ENCODE measurements around the gene TMEM151B.
"Not testable (repeated sequence)": the region's sequence is repeated elsewhere in the genome, so short reads cannot be mapped to it uniquely, and the experiment has no call there.

The TMEM151B gene

DNA sequence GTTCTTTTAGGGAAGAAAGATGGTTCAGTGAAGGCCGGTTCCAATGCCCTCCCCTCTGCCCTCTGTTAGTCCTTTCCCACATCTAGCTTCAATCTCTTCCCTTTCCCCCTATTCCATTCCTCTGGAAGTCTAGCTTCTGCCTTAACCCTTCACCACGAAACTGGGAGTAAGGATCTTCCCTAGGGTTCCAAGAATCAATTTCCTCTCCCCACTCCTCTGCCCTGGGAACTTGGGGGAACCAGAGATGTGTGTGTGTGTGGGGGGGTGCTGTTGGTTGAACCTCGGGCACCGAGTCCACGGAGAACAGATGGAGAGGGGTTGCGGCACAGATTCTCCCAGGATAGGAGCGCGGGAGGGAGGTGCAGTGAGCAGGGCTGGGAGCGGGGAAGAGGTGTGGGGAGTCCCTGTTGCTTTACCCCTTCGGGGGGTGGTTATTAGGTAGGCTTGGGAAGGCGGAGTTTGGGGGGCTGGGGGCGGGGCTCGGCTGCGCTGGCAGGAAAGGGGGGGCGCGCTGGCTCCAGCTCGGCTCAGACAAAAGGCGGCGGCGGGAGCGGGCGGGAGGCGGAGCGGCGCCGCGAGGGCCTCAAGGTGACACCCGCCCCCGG lies at the start of gene TMEM151B:
Gene TMEM151B, plus strand, starts transcription at position 530 of the 605 bp plus-strand sequence. CDS start 293 bp downstream, outside the sequence.
- no peak for DNase-seq (ENCODE audit: low read depth in 1 of 2, low spot score in 1 of 2)

DNA sequence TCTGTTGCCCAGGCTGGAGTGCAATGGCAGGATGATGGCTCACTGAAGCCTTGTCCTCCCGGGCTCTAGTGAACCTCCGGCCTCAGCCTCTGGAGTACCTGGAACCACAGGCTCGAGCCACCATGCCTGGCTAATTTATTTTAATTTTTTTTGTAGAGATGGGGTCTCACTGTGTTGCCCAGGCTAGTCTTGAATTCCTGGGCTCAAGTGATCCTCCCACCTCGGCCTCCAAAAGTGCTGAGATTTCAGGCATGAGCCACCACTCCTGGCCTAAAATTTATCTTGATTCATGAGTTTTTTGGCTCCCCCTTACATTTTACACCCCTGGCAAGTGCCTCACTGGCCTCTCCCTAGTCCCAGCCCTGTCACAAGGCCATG lies 49.3 kb upstream of the TMEM151B start:
- no peak for DNase-seq (ENCODE audit: low read depth in 1 of 2, low spot score in 1 of 2)

DNA sequence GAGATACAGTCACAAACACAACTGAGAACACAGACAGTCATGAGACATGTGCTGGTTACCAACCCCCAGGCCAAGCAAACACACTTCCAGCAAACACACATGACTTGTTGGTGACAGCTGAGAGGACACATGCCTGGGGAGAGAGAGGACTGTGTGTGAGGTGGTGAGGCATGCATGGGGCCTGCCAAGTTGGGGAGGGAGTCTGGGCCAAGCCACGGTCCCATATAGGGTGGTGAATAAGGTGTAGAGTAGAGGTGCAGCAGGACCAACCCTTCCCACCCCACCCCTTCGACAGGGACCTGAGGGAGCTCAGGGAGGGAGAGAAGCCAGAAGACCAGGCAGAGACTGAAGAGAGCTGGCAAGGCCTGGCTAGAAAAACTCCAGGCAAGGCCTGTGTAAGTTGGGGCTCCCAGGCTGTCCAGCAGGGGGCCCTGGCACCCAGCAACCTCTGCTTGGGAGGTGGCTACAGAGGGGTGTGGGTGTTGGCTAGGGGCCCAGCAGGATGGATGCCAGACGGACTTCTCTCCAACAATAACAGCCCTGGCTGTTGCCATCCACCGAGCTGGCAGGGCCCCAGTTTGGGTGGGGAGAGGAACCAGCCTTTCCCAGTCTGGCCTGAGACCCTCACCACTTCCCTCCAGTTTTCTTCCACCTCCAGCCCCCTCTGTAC lies 48.8 kb upstream of the TMEM151B start:
- DNase-seq (ENCODE audit: low read depth in 1 of 2, low spot score in 1 of 2), result peak; percentile 39 to 58

DNA sequence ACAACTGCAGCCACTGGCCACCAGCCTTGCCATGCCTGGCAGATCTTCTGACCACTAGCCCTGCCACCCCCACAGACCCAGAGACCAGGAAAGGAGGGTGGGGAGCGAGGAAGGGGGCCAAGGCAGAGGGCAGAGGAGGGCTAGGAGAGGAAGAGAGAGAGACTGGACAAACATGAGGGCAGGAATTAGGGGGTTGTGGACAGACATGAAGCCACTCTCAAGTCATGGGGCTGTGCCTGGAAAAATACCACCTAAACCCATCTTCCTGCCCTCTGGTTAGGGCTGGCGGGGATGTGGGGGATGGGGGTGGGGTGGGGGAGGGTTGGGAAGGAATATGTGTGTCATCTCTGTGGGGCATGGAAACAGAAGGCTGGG lies 48.3 kb upstream of the TMEM151B start:
- no peak for DNase-seq (ENCODE audit: low read depth in 1 of 2, low spot score in 1 of 2)

DNA sequence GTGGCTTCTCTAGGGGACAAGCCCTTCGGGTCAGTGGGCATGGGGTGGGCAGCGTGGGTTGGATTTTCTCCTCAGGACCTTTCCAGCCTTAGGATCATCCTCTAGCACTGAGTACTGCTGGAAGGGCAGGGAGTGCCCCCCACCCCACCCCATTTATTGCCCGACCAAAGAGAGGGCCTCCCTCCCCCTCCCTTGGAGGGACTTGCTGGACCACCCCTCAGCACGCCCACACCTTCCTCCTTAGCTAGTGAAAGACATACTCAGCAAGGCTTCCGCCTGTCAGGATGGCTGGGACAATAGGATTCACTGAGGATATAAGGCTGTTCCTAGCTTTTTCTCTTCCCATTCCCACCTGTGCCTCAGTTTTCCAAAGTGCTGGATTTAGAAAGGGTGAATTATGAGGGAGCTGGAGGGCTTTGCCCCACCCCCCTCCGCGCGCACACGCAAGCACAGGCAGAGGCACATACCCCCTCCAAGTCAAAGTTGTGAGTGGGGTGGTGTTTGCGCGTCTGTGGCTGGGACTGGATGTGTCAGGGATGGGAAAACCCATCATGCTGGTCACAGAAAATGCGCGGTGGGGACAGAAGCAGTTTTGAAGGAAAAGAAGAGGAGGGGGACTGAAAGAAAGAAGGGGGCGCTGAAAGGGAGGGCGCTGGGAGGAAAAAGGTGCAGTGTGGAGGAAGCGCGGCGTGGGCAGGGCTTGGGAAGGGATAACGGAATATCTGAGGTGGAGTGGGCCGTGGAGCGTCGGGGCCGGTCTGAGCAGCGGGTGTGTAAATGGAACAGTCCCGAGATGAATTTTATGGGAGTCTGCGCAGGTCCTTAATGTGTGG lies 47.5 kb upstream of the TMEM151B start:
- no peak for DNase-seq (ENCODE audit: low read depth in 1 of 2, low spot score in 1 of 2)

DNA sequence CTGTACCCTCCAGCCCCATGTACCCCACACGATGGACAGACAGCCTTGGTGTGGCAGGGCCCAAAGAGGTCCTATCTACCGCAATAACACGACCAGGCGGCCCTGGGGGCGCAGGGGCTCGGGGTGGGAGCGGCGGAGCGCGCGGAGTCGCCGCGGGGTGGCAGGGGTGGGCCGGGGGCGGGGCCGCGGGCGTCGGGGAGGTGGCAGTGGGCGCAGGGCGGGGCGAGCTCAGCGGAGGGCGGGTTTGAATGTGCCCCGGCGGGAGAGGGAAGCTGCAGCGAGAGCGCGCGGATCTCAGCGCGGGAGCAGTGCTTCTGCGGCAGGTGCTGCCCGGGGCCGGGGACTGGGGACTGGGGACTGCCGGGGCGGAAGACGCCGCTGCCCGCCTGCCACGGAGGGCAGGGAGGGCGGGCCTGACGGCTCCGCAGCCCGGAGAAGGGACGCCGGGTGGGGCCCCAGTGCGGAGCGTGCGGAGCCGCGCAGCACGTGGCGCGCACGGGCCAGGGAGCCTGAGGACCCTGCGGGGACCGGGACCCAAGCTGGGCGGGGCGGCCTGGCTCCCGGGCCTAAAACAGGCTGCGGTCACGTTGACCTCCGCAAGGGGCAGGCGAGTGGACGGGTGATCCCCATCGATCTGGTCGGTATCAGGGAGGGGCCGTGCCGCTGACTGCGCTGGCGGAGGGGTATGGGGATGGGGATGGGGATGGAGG lies 46.8 kb upstream of the TMEM151B start, which contains the start of gene SLC29A1:
Gene SLC29A1, plus strand, starts transcription at position 277 of the 710 bp plus-strand sequence. CDS start 3,719 bp downstream, outside the sequence.
- peak; percentile 69 to 78 for DNase-seq (ENCODE audit: low read depth in 1 of 2, low spot score in 1 of 2)

DNA sequence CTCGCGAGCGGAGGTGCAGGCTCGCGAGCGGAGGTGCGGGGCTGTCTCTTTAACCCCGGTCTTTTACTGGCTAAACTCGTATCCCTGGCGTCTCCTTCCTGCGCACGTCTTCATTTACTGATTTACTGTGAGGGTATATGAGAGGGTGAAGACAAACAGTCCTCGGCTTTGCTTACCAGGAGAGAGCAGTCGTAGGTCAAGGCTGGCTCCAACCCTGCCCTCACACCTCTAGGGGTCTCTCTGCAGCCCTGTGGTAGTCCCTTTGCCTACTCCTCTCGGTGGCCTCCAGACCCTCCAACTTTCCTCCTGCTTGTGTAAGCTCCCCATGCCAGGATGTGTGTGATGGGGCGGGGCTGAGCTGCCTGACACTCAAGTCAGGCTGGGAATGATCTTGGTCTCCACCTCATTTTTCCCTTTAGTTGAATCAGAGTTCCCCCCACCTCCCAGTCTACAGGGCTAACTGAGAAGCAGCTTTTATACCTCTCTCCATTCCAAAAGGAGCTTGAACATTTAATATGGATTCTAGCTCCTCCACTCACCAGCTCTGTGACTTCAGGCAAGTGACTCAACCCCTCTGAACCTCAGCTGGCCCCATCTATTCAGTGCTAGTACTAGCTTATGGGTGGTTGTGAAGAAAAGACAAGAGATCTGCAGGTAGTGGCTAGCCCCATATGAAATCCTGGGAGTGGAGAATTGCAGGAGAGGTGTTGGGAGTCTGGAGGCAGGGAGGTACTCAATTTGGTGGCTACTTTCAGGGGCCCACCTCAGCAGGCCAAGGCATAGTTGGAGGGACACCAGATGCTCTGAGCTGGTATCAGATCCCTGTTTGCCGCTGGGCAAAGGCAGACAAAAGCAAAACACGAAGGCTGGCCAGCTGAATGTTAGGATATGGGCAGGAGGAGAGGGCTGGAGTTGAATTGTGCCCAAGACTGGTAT lies 46.0 kb upstream of the TMEM151B start:
- DNase-seq (ENCODE audit: low read depth in 1 of 2, low spot score in 1 of 2), result no peak

DNA sequence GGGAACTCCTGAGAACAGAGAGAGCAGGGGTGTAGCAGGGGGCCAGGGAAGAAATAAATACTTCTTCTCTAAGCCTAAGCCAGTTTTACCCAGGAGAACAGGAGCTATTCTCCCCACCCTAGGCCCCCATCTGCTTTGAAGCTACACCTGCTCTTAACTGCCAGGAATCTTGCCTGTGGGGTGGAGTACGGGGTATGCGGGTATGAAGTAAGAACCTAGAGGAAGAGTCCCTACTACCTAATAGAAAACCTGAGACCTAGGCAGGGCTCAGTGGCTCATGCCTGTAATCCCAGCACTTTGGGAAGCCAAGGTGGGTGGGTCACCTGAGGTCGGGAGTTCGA lies 45.3 kb upstream of the TMEM151B start:
- DNase-seq (ENCODE audit: low read depth in 1 of 2, low spot score in 1 of 2), result no peak

DNA sequence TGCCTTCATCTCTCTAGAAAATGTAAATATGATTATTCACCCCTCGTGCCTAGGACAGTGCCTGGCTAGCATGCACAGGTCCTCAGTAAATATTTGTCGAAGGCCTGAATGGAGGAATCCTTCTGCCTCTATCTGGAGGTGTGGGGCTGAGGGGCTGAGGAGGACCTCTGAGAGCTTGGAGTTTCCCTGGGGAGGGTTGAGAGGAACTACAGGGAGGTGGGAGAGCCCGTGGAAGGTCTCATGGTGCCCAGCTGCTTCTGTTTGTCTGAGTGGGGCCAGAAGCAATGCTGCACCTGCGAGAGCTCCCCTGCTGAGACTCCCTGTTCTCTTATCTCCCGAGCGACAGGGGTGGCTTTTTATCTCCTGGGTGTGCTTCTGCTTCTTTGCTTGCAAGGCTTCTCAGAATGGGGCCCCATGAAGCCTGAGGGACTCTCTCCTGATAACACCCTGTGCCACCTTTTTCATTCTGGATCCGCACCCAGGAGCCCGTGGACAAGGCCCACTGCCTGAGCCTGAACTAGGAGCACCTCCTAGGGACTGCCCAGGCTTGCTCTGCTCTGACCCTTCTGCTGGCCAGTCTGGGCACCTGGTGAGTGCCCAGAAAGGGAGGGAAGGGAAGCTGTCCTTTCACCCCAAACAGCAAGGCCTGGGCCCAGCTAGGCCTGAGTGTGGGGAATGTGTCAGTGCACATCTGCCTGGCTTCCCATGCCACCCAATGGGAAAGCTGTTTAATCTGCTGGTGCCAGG lies 44.5 kb upstream of the TMEM151B start:
- no peak for DNase-seq (ENCODE audit: low read depth in 1 of 2, low spot score in 1 of 2)

DNA sequence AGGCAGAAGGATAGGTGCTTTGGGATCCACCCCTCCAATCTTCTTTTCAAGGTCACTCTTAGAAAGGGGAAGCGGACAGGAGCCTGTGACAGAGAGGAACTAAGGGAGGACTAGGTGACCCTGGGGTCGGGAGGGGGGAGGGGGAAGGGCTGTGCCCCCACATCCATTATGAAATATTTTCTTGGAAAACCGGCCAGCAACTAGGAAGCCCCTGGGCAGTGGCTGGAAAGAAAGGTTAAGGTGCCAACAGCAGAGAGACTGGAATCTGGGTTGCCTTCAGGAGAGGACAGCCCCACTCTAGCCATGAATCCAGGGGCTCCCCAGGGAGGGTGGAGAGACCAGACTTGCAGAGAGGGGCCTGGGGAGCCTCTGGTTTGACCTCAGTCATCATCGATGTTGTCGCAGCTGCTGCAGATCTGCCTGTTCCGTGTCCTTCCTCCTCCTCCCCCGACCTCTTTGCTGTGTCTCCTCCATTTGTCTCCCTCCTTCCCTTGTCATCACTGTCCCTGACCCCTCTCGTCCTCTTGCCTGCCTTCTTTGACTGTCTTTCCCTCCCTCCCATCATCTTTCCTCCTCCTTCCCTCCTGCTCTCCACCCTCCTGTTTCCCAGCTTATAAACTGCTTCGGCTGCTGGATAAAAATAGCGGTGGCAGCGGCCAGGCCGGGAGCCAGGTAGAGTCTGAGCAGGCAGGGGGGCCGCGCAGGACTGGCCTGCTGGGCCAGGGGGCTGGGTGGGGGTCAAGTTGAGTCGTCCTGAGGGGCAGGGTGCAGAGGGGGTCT lies 43.7 kb upstream of the TMEM151B start:
- no peak for DNase-seq (ENCODE audit: low read depth in 1 of 2, low spot score in 1 of 2)

DNA sequence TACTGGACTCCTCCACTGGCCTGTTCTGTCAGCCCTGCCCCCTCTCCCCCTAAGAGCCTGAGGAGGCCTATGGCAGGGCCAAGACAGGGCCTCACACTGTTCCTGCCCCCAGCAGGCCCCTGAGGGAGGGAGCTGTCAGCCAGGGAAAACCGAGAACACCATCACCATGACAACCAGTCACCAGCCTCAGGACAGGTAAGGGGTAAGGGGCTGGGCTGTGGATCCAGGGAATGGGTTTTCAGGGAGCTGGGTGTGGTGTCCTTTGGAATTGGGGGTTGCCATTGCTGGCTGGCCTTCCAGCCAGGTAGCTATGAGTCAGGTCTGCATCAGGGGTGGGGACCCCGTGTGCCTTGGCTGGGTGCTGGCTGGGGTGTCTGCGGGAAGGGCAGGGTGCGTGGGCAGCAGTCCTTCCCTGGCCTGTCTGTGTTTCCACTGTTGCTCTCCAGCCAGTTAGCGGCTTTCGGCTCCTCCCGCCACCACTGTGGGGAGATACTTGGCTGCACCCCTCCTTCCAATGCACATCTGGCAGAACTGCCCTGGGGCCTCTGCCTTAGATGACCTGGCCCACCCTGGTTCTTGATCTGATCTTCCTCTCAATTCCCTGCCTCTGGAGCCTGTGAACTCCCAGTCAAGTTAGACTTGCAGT lies 43.0 kb upstream of the TMEM151B start:
- no peak for DNase-seq (ENCODE audit: low read depth in 1 of 2, low spot score in 1 of 2)

DNA sequence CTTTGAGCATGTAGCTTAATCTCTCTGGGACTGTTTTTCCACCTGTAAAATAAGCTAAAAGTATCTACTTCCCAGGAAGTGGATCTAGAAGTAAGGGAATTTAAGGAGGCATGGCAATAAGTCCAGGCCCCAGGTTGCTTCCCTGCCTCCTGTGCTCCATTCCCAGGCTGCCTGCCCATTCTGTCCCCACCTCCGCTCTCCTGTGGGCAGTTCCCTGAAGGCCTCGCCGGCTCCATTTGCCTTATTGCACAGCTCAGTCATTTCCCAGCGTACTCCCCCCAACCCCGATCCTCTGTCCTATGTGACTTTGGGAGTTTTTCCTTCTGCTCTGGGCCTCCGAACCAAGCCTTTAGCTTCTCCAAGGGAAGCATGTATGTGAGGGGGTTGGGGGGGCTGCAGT lies 42.2 kb upstream of the TMEM151B start:
- DNase-seq (ENCODE audit: low read depth in 1 of 2, low spot score in 1 of 2), result no peak

DNA sequence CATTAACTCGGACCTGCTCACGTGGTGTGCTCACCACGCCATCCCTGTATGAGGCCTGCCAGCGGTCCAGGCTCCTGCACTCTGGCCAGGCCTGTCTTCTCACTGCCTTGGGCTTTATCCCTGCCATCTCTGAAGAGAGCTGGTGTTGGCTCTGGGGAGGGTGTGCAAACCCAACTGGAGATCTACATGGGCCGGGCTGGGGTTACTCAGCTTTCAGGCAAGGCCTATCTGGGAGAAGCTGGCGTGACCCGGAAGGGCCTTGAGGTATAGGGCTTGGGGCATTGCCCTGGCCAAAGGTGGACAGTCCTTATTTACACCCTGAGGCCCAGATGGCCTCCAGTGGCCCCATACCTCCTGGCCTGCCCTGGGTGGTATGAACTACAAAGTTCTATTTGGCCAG lies 41.8 kb upstream of the TMEM151B start:
- DNase-seq (ENCODE audit: low read depth in 1 of 2, low spot score in 1 of 2), result no peak

DNA sequence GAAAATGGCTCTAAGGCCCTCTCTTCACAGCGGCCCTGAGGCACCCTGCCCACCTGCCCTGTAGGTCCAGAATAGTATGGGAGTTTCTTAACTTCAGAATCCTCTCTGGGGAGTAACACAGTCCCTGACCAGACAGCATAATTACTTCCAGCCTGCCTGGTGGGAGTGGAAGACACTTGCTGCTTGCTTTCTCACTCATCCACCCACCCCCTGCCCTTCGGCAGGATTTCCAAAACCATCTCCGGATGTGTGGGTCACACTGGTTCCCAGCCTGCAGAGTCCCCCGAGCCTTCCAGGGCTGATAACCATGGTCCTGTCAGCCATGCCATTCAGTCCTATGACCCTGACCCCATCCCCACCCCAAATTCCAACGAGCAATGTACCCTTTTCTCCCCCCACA lies 41.4 kb upstream of the TMEM151B start:
- DNase-seq (ENCODE audit: low read depth in 1 of 2, low spot score in 1 of 2), result no peak

DNA sequence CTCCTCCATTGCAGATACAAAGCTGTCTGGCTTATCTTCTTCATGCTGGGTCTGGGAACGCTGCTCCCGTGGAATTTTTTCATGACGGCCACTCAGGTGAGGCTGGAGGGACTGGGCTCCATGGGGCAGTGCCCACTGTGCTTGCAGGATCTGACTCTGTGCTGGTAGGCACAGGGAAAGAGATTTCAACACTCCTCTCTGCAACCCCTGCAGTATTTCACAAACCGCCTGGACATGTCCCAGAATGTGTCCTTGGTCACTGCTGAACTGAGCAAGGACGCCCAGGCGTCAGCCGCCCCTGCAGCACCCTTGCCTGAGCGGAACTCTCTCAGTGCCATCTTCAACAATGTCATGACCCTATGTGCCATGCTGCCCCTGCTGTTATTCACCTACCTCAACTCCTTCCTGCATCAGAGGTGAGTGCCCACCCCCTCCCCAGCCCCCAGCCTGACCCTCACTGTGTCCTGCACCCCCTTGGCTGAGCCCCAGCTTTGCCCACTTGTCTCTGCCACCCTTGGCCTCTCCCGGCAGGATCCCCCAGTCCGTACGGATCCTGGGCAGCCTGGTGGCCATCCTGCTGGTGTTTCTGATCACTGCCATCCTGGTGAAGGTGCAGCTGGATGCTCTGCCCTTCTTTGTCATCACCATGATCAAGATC lies 40.7 kb upstream of the TMEM151B start:
- DNase-seq (ENCODE audit: low read depth in 1 of 2, low spot score in 1 of 2), result no peak

DNA sequence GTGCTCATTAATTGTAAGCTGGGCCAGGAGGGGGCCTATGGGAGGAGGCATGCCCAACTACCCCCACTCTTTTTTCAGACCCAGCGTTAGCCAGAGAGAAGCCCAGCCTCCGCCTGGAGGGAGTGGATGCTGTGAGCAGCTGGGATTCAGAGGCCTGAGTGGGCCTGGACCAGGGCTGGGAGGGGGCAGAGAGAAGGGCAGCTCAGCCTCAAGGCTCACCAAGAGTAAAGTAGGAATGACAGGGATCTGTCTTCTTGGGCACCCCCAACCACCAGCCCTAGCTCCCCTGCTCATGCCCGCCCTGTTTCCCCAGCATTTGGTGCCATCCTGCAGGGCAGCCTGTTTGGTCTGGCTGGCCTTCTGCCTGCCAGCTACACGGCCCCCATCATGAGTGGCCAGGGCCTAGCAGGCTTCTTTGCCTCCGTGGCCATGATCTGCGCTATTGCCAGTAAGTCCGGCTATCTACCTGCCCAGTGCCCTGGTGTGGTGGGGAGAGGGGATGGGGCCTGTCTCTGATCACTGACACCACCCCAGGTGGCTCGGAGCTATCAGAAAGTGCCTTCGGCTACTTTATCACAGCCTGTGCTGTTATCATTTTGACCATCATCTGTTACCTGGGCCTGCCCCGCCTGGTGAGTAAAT lies 40.1 kb upstream of the TMEM151B start:
- DNase-seq (ENCODE audit: low read depth in 1 of 2, low spot score in 1 of 2), result no peak

DNA sequence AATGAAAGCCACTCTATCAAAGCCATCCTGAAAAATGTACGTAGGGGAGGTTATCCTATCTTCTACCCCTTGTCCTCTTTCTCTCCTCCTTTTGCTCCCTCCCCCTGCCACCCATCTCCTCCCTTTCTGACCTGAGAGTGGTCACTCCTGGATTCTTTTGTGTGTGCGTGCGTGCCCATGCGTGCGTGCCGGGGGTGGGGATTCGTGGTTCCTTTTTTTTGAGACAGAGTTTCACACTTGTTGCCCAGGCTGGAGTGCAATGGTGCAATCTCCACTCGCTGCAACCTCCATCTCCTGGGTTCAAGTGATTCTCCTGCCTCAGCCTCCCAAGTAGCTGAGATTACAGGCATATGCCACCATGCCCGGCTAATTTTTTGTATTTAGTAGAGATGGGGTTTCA lies 38.8 kb upstream of the TMEM151B start:
- not testable (repeated sequence) for DNase-seq (ENCODE audit: low read depth in 1 of 2, low spot score in 1 of 2)
